Measurements from ENCODE around the gene CYP4B1.

- TF ChIP-seq CTCF (conservative IDR thresholded peaks at IDR 0.05) (no peak), ZFX (IDR thresholded peaks at IDR 0.05) (no peak)
These were observed 24.5 kb upstream of the CYP4B1 start for GRCh38 chr1:46774297-46774696.
